Activated effector memory CD4-positive, alpha-beta T cell treated with Interleukin-2 at 50 U/mL for 16 hours (primary cell): Measurements from ENCODE around the gene SEMA3C.

ENCODE experiments used
- DNase-seq: peaks from one replicate; pipeline ENCODE4 v3.0.0-alpha.2; 2020

The SEMA3C gene

GRCh38 chr7:80847895-80848294 lies 71.0 kb downstream of the SEMA3C start:
- DNase-seq = no peak

GRCh38 chr7:80847027-80847426 lies 71.8 kb downstream of the SEMA3C start:
- DNase-seq = no peak

DNA sequence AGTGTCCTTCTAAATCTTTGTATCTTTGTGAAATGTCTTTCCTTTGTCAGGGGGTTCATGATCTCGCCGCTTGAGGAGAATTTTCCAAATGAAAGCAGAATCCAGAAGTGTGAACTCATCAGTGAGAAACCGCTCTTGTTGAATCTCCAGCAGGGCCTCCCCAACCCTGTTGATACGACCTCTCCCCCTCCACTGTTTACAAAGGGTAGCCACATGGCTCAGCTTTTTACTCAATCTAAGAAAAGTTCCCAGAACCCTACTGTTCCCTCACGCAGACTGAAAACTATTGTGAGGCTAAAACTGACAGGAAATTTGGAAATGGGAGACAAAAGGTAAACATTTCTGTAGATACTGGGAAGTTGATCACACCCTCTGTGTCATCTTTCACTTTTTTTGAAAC lies 73.9 kb downstream of the SEMA3C start:
- DNase-seq = no peak

GRCh38 chr7:80843018-80843677 lies 75.7 kb downstream of the SEMA3C start:
- no peak for DNase-seq

DNA sequence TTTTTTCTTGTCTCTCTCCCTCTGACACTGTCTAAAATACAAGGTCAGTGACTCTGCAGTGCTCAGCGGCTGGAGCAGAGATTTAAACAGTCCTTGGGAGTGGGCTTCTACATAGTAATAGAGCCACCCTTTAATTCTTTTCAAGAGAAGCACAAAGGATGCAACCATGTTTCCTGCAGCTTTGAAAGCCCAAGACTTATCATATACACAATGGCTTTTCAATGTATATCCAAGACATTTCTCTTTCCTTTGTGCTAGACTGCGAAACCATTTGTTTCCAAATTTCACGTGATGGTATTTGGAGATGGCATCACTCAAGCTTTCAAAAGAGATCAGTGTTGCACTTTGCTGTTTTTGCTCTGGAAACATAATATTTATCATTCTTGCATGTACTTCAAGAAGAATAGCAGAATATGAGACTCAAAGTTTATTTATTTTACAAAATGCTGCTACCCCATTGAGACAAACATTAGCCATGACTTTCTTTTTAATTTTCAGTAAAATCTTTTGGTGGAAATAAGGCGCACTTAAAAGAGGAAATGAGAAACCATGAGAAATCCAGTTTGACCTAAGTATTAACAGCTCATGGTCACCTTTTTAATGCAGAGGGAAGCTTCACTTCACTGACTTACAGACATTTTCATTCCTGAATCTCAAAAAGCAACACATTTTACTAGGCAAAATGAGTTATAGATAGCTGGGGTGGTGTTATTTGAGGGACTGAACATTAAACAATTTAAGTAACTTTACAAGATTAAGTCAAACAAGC lies 76.6 kb downstream of the SEMA3C start:
- DNase-seq = no peak

- no peak for DNase-seq
Measured at GRCh38 chr7:80841423-80841955, 77.4 kb downstream of the SEMA3C start.

GRCh38 chr7:80840681-80841080 lies 78.2 kb downstream of the SEMA3C start:
- no peak for DNase-seq

- no peak for DNase-seq
Measured at GRCh38 chr7:80839855-80840254, 79.0 kb downstream of the SEMA3C start.

GRCh38 chr7:80838643-80839042 lies 80.2 kb downstream of the SEMA3C start:
- no peak for DNase-seq

DNA sequence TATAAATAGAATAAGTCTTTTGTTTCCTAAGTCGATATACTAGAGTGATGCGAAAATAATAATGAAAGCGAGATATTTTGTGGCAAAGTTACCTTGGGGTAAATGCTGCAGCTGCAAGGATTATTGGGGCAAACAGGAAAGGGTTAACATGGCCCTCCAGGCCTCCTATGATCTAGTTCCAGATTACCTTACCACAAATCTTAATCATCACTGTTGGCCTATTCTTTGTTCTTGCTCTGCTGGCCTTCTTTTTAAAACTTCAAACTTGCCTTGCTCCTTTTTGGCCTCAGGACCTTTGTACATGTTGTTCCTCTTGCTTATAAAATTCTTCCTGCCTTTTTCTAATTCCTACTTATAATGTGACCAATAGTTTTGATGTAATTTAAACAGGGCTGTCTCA lies 81.5 kb downstream of the SEMA3C start:
- no peak for DNase-seq

- no peak for DNase-seq
Measured at GRCh38 chr7:80835251-80835650, 83.6 kb downstream of the SEMA3C start.

DNA sequence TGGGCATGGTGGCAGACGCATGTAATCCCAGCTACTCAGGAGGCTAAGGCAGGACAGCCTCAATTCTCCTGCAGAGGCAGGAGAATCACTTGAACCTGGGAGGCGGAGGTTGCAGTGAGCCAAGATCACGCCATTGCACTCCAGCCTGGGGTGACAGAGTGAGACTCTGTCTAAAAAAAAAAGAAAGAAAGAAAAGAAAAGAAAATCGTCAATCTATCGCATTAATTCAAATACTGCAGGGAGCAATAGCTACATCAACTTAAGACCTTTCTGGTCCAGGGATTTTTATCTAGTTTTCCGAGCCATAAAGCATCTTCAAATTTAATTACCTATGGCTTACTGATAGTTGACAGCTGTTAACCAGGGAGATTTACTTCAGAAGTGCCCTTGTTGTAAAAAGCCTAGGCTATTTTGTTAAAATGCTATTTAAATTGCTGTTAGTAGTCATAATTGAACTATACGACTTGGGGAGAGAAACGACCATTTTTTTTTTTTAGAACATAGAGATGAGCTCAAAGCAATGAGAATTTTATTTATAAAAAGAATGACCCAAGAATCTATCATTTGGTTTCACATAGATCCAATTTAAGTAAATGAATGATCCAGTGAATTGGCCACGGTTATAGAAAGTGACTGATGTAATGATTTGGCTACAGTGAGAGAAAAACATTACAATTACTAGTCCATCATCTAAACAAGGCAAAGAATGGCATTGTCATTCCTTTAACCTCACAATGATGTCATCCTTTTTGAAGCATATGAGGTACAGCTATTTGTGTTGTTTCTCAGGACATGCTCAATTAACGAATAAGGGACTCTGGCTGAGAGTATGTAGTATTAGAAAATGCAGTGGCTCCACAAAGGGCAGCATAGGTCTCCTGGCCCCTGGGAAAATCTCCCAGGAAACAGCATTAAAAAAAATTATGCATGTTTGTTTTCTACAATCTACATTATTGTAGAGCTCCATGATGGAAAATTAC lies 85.3 kb downstream of the SEMA3C start:
- DNase-seq = no peak

- DNase-seq = no peak
Measured at GRCh38 chr7:80832006-80832405, 86.8 kb downstream of the SEMA3C start.

- DNase-seq = no peak
Measured at GRCh38 chr7:80830584-80831285, 88.1 kb downstream of the SEMA3C start.

DNA sequence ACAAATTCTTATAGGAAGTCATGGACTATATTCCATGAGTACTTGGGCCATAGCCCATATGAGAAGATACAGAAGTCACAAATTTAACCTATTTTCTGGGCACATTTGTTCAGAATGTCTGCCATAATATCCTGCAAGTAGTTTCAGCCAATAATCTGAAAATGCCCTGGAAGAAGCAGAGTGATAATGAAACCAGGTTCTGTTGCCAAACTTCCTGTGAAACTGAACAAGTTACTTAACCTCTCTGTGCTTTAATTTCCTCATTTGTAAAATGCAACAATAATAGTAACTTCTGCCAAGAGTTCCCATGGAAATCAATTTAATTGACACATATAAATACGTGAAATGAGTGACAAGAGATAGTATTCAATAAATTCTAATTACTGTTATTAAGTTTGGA lies 88.8 kb downstream of the SEMA3C start:
- DNase-seq = no peak

DNA sequence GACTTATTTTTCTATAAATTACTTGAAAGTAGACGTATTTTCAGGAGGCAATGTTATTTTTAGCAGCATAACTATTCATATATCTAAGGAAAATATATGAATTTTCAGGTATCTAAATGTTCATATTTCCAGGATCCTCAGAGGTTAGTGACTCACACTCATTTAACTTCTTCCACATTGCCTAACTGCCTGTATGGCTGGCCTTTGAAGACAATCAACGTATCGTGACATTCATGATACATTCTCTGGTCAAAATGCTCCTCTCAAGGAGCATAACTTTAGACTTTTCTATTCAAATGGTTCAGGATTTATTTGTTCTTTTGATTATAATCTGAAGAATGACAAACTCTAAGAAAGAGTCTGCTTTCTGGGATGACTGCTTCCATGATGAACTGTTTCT lies 89.3 kb downstream of the SEMA3C start:
- DNase-seq = no peak

DNA sequence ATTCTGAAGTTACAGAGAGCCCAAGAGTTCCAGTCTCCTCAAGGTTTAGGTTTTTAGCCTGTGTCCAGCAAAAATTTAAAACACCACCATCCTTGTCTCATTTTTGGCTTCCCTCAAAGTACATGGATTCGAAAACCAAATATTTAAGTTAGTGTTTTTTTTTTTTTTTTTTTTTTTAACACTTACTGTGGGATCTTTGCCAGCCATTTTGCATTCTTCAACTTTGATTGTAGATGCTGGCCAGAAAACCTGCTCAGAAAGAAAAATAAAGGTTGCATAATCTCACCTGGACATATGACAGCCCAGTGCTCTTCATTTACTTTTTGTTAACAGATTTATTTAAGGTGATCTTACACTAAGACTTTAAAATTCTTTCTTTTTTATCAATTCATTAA lies 91.6 kb downstream of the SEMA3C start:
- DNase-seq = no peak

DNA sequence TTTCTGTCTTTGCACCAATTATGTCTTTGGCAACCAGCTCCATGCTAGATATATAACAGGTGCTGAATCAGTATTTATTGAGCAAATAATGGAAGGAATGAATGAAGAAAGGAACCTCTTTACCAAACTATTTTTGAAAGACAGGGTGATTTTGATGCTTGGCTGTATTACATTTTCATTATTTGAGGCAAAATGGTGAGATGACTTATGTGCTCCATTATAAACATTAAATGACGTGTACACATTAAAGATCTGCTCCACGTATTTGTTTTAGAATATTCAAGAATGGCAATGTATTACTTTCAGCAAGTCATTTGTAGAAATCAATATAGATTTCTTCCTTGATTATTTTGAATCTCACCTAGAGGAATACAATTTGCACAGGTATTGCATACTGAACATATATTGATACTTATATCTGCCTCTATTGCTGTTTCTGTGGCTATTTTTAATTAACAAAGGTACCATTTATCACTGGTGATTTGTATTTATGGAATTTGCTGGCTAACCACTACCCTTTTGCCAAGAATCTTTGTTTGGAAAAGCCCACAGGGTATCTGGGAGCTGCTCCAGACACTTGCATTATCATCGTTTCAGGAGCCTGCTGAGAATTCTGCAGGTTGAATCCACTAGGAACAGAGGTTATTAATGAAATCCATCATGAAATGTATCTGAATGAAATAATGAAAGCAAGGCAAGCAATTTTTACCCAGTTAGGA lies 92.2 kb downstream of the SEMA3C start:
- DNase-seq = no peak

DNA sequence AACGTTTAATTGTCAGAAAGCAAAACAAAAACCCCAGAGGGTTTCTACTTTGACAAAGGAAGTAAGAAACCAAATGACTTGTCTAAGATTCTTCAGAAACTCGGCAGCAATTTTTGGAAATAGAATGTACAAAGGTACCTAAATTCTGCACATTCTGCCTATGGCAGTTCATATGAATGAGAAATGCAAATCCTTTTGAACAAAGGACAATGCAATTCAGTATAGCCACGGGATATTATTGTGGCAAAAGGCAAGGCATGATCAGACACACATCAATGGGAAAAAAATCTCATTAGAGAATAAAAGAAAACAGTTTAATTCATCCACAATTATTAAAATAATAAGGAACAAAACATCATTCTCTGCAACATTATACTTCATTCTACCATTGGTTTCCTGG lies 93.4 kb downstream of the SEMA3C start:
- no peak for DNase-seq

DNA sequence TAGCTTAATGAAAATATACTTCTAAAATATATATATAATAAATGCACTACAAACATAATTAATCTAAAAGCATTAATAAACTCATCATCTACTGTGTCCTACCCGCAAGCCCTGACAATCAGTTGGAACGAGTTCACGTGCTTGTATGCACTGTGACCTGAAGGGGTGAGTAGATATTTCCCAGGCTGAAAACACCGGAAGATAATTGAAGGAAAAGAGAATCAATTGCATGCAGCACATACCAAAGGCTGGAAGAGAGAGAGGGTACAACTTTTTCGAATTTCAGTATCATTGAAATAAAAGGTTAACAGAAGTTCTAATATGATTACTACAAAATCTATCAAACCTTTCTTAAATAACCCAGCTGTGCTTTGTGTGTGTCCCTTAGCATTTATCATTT lies 94.6 kb downstream of the SEMA3C start:
- no peak for DNase-seq

DNA sequence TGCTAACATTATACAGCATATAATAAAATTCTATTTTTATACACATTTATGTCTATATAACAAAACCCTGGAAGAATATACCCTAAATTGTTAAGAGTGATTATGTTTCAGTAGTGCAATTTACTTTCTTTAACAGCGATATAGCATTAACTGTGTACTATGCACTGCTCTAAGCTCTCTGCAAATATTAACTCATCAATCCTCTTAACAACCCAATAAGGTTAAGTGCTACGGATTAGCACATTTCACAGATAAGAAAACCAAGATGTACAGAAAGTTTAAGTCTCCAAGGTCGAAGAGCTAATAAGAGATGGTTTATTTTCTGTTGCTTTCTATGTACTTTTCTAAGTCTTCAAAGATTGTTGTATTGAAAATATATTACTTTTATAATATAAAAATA lies 95.8 kb downstream of the SEMA3C start:
- no peak for DNase-seq

DNA sequence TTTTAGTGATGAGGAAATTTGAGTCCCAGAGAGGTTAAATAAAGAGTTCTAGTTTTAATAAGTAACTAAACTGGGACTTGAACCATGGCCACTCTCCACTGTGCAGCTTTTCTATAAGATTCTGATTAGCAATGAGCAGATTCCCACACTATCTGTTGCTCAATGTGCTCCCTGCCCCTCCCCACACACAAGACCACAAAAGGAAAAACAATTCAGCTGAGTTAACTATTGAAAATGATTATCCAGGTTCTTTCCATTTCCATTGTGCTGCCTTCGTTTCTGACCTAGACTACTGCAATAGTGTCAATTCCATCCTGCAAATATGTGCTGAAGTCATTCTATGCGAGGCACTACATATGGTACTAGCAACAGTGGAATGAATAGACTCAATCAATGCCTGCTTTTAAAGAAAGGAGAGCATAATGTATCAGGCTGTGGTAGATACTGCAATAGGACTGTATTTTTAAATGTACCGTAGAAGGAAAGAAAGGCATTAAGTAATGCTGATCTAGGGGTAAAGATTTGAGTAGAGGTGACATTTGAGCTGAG lies 97.0 kb downstream of the SEMA3C start:
- DNase-seq = no peak
